ENCODE results near the gene HTR3B. TPM values are rescaled to one million over a fixed set of nuclear protein-coding genes. Genes with fewer than 3 reads are reported as not detected.
"Not testable (repeated sequence)": the region's sequence is repeated elsewhere in the genome, so short reads cannot be mapped to it uniquely, and the experiment has no call there.

Gene HTR3B
- total and polyA plus RNA-seq, 9 donors, result 0.13 to 0.19 (median 0.15) TPM; not detected in 5

DNA sequence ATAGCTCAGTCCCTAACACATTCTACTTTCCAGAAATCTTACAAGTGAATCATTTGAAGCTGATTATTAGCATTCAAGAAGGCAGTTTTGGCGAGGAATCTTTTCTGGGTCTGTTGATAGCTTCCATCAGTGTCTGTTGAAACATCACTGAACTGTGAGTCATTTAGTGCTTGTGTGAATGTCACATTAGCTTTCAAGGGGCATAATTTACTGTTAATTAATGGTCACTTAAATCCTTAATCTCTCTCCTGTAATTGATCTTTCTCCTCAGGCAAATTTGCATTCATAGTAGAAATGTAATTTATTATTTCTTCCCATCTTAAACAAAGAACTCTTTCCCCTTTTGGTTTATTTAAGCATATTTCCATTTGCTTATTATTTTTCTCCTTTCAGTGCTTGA lies 2.6 kb downstream of the HTR3B start:
- Histone ChIP-seq H3K27ac (ENCODE audit: low read length) (no peak overlapping the region), H3K4me3 (ENCODE audit: low read length) (no peak overlapping the region), H3K9me3 (replicated peaks; ENCODE audit: control insufficient read depth, low read depth, low read length) (no peaks in the 10 kb centered on the region), H3K27me3 (ENCODE audit: control insufficient read depth, insufficient read depth, low read length) (peaks cover 18% of the 10 kb centered on the region), H3K36me3 (ENCODE audit: control insufficient read depth, insufficient read depth, low read length) (no peaks in the 10 kb centered on the region), H3K4me1 (ENCODE audit: control insufficient read depth, insufficient read depth, low read length) (no peaks in the 10 kb centered on the region)
- no peak for DNase-seq
- WGBS (ENCODE audit: insufficient coverage), result no CpG with 5 or more reads among the region's 1 CpG

DNA sequence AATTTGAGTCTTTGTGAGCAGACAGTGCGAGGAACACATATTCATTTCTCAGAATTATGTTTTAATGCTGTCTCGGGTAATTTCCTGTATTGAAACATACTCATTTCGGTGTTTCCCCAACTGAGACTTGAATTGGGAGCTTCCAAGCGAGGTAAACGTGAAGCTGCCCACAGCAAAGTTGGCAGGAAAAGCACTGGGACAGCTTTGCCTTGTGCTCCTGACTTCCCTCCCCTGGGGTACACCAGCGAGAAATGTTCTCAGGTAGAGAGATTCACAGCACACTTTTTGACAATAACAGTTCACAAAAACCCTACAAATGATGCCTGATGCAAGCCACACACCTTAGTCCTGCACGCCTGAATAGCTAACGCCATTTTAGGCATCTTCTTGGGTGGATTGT lies 3.1 kb downstream of the HTR3B start:
- WGBS (ENCODE audit: insufficient coverage), result 36% methylated on average over 5 of the region's 8 CpGs
- H3K27me3 ChIP-seq (ENCODE audit: control insufficient read depth, insufficient read depth, low read length), result peaks cover 18% of the 10 kb centered on the region
- no peak overlapping the region for H3K4me3 ChIP-seq (ENCODE audit: low read length)

DNA sequence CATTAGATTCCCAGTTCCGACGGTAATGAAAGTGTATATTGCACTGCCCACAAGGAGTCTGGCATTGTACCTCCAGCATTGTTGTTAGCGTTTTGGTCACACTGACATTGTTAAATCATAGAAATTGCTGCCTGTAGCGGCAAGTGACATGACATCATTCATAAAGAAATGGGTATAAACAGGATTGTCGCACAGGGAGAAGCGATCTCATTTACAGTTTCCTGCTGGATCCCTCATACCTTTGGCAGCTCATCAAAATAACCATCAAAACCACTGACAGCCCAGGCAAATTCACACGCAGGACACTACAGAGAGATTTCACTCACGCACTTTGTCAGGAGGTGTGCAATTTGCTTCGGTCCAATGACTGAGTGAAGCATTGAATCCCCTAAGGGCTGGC lies 3.5 kb downstream of the HTR3B start:
- no peak overlapping the region for H3K4me3 ChIP-seq (ENCODE audit: low read length)
- H3K27ac ChIP-seq (ENCODE audit: low read length), result no peak overlapping the region
- peaks cover 18% of the 10 kb centered on the region for H3K27me3 ChIP-seq (ENCODE audit: control insufficient read depth, insufficient read depth, low read length)
- no peaks in the 10 kb centered on the region for H3K4me1 ChIP-seq (ENCODE audit: control insufficient read depth, insufficient read depth, low read length)
- no peaks in the 10 kb centered on the region for H3K9me3 ChIP-seq (replicated peaks; ENCODE audit: control insufficient read depth, low read depth, low read length)
- no peaks in the 10 kb centered on the region for H3K36me3 ChIP-seq (ENCODE audit: control insufficient read depth, insufficient read depth, low read length)
- WGBS (ENCODE audit: insufficient coverage), result 49% methylated on average over 7 of the region's 9 CpGs
- DNase-seq, result no peak

More for the DNA sequence above, 3.1 kb downstream of the HTR3B start:
- DNase-seq, result no peak
- Histone ChIP-seq H3K9me3 (replicated peaks; ENCODE audit: control insufficient read depth, low read depth, low read length) (no peaks in the 10 kb centered on the region), H3K36me3 (ENCODE audit: control insufficient read depth, insufficient read depth, low read length) (no peaks in the 10 kb centered on the region), H3K4me1 (ENCODE audit: control insufficient read depth, insufficient read depth, low read length) (no peaks in the 10 kb centered on the region), H3K27ac (ENCODE audit: low read length) (no peak overlapping the region)

DNA sequence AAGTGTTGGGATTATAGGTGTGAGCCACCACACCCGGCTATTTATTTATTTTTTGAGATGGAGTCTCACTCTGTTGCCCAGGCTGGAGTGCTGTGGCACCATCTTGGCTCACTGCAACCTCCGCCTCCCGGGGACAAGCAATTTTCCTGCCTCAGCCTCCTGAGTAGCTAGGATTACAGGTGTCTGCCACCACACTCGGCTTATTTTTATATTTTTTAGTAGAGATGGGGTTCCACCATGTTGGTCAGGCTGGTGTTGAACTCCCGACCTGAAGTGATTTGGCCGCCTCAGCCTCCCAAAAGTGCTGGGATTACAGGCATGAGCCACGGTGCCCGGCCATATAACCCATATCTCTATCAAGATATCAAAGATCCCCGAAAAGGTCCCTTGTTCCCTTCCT lies 6.9 kb downstream of the HTR3B start:
- H3K9me3 ChIP-seq (replicated peaks; ENCODE audit: control insufficient read depth, low read depth, low read length); H3K36me3 ChIP-seq (ENCODE audit: control insufficient read depth, insufficient read depth, low read length); H3K4me1 ChIP-seq (ENCODE audit: control insufficient read depth, insufficient read depth, low read length); H3K4me3 ChIP-seq (ENCODE audit: low read length); DNase-seq; H3K27ac ChIP-seq (ENCODE audit: low read length): not testable (repeated sequence)
- peaks cover 16% of the 10 kb centered on the region for H3K27me3 ChIP-seq (ENCODE audit: control insufficient read depth, insufficient read depth, low read length)
- 100% methylated on average over 3 of the region's 9 CpGs for WGBS (ENCODE audit: insufficient coverage)

DNA sequence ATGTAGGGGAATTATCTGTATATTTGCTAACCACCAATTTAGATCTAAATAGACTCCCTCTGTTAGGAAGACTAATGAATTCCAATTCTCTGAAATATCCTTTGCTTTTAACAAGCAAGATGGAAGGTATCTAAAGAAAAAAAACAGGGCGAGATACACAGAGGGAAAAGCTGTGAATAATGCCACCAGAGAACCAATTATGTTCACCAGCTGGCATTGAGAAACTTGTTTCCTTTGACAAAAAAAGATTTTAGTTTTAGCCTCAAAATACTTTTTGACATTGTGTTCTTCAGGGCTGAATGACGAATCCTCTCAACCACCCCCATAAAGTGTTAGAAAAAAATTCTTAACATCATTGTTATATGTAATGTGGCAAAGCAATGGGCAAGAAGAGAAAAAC lies 19.0 kb downstream of the HTR3B start:
- Histone ChIP-seq H3K9me3 (replicated peaks; ENCODE audit: control insufficient read depth, low read depth, low read length) (no peaks in the 10 kb centered on the region), H3K4me3 (ENCODE audit: low read length) (no peak overlapping the region), H3K27ac (ENCODE audit: low read length) (no peak overlapping the region), H3K4me1 (ENCODE audit: control insufficient read depth, insufficient read depth, low read length) (no peaks in the 10 kb centered on the region), H3K36me3 (ENCODE audit: control insufficient read depth, insufficient read depth, low read length) (no peaks in the 10 kb centered on the region), H3K27me3 (ENCODE audit: control insufficient read depth, insufficient read depth, low read length) (no peaks in the 10 kb centered on the region)
- WGBS (ENCODE audit: insufficient coverage), result no CpG with 5 or more reads among the region's 2 CpGs
- DNase-seq, result no peak

DNA sequence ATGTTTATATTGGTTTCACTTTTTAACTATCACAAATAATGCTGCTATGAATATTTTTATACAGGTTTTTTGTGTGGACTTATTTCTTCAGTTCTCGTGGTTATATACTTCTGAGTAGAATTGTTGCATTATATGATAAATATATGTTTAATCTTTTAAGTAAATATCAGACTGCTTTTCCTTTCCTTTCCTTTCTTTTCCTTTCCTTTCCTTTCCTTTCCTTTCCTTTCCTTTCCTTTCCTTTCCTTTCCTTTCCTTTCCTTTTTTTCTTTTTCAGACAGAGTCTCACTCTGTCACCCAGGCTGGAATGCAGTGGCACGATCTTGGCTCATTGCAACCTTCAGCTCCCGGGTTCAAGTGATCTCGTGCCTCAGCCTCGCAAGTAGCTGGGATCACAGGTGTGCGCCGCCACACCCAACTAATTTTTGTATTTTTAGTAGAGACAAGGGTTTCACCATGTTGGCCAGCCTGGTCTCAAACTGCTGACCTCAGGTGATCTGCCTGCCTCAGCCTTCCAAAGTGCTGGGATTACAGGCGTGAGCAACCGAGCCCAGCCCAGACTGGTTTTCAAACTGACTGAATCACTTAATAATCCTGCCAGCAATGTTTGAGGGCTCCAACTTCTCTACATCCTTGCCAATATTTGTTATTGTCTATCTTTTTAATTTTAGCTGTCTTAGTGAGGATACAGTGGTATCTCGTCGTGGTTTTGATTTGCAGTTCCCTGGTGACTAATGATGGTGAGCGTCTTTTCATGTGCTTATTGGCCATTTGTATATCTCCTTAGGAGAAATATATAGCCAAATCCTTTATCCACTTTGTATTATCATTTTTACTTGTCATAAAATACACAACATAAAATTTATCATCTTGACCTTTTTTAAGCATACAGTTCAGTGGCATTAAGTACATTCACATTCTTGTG lies 21.9 kb downstream of the HTR3B start:
- H3K36me3 ChIP-seq (ENCODE audit: control insufficient read depth, insufficient read depth, low read length), result no peaks in the 10 kb centered on the region
- no peak overlapping the region for H3K4me3 ChIP-seq (ENCODE audit: low read length)
- no peaks in the 10 kb centered on the region for H3K4me1 ChIP-seq (ENCODE audit: control insufficient read depth, insufficient read depth, low read length)
- no peaks in the 10 kb centered on the region for H3K27me3 ChIP-seq (ENCODE audit: control insufficient read depth, insufficient read depth, low read length)
- H3K9me3 ChIP-seq (replicated peaks; ENCODE audit: control insufficient read depth, low read depth, low read length), result no peaks in the 10 kb centered on the region
- no peak for DNase-seq
- H3K27ac ChIP-seq (ENCODE audit: low read length), result no peak overlapping the region
- 59% methylated on average over 3 of the region's 12 CpGs for WGBS (ENCODE audit: insufficient coverage)

DNA sequence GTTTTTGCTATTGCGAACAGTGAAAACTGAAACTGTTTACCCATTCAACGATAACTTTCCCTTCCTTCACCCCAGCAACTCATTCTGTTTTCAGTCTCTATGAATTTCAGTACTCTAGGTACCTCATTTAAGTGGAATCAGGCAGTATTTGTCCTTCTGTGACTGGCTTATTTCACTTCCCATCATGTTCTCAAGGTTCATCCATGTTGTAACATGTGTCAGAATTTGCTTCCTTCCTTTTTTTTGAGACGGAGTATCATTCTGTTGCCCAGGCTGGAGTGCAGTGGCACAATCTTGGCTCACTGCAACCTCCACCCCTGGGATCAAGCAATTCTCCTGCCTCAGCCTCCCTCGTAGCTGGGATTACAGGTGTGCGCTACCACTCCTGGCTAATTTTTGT lies 23.7 kb downstream of the HTR3B start:
- WGBS (ENCODE audit: insufficient coverage), result 94% methylated on average over 2 of the region's 5 CpGs
- Histone ChIP-seq H3K4me3 (ENCODE audit: low read length) (no peak overlapping the region), H3K27me3 (ENCODE audit: control insufficient read depth, insufficient read depth, low read length) (no peaks in the 10 kb centered on the region), H3K36me3 (ENCODE audit: control insufficient read depth, insufficient read depth, low read length) (no peaks in the 10 kb centered on the region), H3K9me3 (replicated peaks; ENCODE audit: control insufficient read depth, low read depth, low read length) (no peaks in the 10 kb centered on the region), H3K4me1 (ENCODE audit: control insufficient read depth, insufficient read depth, low read length) (no peaks in the 10 kb centered on the region), H3K27ac (ENCODE audit: low read length) (no peak overlapping the region)
- DNase-seq, result no peak

DNA sequence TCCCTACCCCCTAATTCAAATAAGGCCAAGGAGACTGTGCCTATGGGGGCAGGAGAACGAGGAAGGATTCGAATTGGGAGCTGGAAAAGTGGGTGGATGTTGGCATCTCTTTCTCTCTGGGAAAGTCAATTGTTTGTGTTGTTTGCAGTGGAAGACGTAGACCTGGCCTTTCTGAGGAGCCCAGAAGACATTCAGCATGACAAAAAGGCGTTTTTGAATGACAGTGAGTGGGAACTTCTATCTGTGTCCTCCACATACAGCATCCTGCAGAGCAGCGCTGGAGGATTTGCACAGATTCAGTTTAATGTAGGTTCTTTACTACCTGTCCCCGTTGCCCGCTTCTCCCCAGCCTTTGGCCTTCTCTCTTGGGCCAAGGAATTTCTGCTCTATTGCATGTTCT lies 28.2 kb downstream of the HTR3B start:
- no peaks in the 10 kb centered on the region for H3K9me3 ChIP-seq (replicated peaks; ENCODE audit: control insufficient read depth, low read depth, low read length)
- H3K27me3 ChIP-seq (ENCODE audit: control insufficient read depth, insufficient read depth, low read length), result peaks cover 2% of the 10 kb centered on the region
- no peak overlapping the region for H3K27ac ChIP-seq (ENCODE audit: low read length)
- no peaks in the 10 kb centered on the region for H3K4me1 ChIP-seq (ENCODE audit: control insufficient read depth, insufficient read depth, low read length)
- no peak overlapping the region for H3K4me3 ChIP-seq (ENCODE audit: low read length)
- no peak for DNase-seq
- no peaks in the 10 kb centered on the region for H3K36me3 ChIP-seq (ENCODE audit: control insufficient read depth, insufficient read depth, low read length)
- 69% methylated on average over 5 of the region's 7 CpGs for WGBS (ENCODE audit: insufficient coverage)

DNA sequence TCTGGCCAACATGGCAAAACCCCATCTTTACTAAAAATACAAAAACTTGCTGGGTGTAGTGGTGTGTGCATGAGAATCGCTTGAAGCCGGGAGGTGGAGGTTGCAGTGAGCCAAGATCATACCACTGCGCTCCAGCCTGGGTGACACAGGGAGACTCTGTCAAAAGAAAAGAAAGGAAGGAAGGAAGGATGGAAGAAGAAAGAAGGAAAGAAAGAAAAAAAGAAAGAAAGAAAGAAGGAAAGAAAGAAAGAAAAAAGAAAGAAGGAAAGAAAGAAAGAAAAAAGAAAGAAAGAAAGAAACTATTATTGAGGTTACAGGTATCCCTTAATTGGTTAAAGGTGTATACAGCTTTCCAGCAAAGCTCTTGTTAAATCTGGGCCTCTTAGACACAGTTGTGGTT lies 29.6 kb downstream of the HTR3B start:
- H3K27me3 ChIP-seq (ENCODE audit: control insufficient read depth, insufficient read depth, low read length); DNase-seq; H3K4me3 ChIP-seq (ENCODE audit: low read length); H3K4me1 ChIP-seq (ENCODE audit: control insufficient read depth, insufficient read depth, low read length); H3K9me3 ChIP-seq (replicated peaks; ENCODE audit: control insufficient read depth, low read depth, low read length); H3K36me3 ChIP-seq (ENCODE audit: control insufficient read depth, insufficient read depth, low read length); H3K27ac ChIP-seq (ENCODE audit: low read length): not testable (repeated sequence)
- 88% methylated on average over 3 of the region's 3 CpGs for WGBS (ENCODE audit: insufficient coverage)

DNA sequence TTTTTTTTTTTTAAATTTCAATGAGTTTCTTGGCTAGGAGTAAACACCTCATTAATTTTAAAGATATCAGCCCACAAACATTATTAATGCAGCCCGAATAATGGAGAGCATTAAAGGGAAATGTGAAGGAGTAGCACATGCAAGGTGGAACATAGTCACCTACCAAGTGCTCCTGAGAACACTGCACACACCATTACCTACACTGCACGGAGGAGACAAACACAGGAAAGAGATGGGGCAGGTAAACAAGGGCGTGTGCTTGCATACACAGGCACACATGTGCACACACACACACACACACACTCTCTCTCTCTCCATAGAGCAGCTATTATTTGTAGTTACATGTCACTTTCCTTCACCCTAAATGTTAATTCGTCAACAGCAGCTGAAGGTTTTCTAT lies 30.2 kb downstream of the HTR3B start:
- WGBS (ENCODE audit: insufficient coverage), result 100% methylated on average over 1 of the region's 4 CpGs
- H3K4me3 ChIP-seq (ENCODE audit: low read length), result no peak overlapping the region
- H3K36me3 ChIP-seq (ENCODE audit: control insufficient read depth, insufficient read depth, low read length), result no peaks in the 10 kb centered on the region
- H3K4me1 ChIP-seq (ENCODE audit: control insufficient read depth, insufficient read depth, low read length), result no peaks in the 10 kb centered on the region
- peaks cover 2% of the 10 kb centered on the region for H3K27me3 ChIP-seq (ENCODE audit: control insufficient read depth, insufficient read depth, low read length)
- no peak for DNase-seq
- H3K9me3 ChIP-seq (replicated peaks; ENCODE audit: control insufficient read depth, low read depth, low read length), result no peaks in the 10 kb centered on the region
- no peak overlapping the region for H3K27ac ChIP-seq (ENCODE audit: low read length)
